Fibroblast of pulmonary artery (primary cell): Measurements from ENCODE around the gene PSMD8.
A peak's percentile ranks its signal among the peaks of the same experiment; 100 is the strongest.
"Not testable (repeated sequence)": the region's sequence is repeated elsewhere in the genome, so short reads cannot be mapped to it uniquely, and the experiment has no call there.

Experiments used
- DNase-seq: peaks from one replicate; pipeline ENCODE4 v3.0.0-alpha.2; 2010; ENCODE audit warnings: low read depth
- H3K4me3 ChIP-seq: replicated peaks from 2 replicates; pipeline ENCODE4 v1.5.1; 2011; ENCODE audit warnings: low read depth, mild to moderate bottlenecking, control low read depth, low read length, moderate library complexity
- TF ChIP-seq, protein P1 (sequence below): IDR thresholded peaks from 2 replicates; pipeline ENCODE4 v1.5.1; 2011; ENCODE audit warnings: mild to moderate bottlenecking, control low read depth, low read length, inconsistent platforms; ENCODE audit errors: missing control alignments

PSMD8 gene

GRCh38 chr19:38336638-38337359, 37.6 kb upstream of the PSMD8 start:
- TF ChIP-seq, protein P1, sequence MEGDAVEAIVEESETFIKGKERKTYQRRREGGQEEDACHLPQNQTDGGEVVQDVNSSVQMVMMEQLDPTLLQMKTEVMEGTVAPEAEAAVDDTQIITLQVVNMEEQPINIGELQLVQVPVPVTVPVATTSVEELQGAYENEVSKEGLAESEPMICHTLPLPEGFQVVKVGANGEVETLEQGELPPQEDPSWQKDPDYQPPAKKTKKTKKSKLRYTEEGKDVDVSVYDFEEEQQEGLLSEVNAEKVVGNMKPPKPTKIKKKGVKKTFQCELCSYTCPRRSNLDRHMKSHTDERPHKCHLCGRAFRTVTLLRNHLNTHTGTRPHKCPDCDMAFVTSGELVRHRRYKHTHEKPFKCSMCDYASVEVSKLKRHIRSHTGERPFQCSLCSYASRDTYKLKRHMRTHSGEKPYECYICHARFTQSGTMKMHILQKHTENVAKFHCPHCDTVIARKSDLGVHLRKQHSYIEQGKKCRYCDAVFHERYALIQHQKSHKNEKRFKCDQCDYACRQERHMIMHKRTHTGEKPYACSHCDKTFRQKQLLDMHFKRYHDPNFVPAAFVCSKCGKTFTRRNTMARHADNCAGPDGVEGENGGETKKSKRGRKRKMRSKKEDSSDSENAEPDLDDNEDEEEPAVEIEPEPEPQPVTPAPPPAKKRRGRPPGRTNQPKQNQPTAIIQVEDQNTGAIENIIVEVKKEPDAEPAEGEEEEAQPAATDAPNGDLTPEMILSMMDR: no peak
- peak; percentile 92 for DNase-seq
- H3K4me3 ChIP-seq: peak overlapping the region; percentile 72

DNA sequence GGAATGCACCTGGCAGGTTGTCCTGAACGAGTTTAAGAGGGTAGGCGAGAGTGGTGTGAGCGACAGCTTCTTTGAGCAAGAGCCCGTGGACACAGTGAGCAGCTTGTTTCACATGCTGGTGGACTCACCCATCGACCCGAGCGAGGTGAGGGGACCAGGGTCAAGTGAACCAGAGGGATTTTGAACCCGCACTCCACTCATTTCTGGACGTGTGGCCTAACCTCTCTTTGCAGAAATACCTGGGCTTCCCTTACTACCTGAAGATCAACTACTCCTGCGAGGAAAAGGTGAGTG, 37.1 kb upstream of the PSMD8 start:
- H3K4me3 ChIP-seq: no peak overlapping the region
- TF ChIP-seq, protein P1: no peak
- DNase-seq: no peak

DNA sequence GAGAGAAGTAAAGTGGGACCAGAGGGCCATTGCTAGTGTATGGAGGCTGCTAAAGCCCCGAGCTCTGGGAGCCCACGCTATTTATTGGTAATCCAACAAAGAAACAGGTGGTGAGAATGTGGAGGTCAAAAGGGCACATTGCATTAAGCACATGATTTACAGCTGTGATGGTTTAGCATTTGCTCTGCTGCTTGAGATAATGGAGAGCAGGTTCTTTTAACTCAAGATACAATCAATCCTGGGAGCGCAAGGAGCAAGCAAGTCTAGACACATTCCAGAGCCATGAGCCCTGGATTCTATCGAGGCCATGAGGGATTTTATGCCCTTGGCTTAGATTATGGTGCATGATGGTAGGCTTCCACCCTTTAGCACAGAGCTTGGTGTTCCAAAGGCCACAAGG, 35.4 kb upstream of the PSMD8 start:
- not testable (repeated sequence) for H3K4me3 ChIP-seq, DNase-seq

DNA sequence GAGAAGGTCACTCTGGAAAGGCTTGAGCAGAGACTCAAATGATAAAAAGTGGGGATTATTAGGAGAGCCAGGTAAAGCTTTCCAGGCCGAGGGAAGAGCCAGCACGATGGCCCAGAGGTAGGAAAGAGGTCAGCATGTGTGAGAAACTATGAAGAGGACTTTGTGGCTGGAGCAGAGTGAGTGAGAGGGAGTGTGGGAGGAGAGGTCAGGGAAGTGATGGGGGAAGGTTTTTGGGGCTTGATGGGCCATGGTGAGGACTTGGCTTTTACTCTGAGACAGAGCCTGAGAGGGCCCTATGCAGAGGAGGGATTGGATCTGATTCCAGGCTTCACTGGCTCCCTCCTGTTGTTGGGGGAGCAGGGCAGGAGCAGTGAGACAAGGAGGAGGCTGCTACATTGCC, 33.4 kb upstream of the PSMD8 start:
- DNase-seq: no peak
- TF ChIP-seq, protein P1: no peak
- H3K4me3 ChIP-seq: no peak overlapping the region

GRCh38 chr19:38346837-38347236, 27.5 kb upstream of the PSMD8 start:
- no peak overlapping the region for H3K4me3 ChIP-seq
- no peak for DNase-seq
- TF ChIP-seq, protein P1: no peak

GRCh38 chr19:38350883-38351282, 23.5 kb upstream of the PSMD8 start:
- TF ChIP-seq, protein P1: no peak
- no peak for DNase-seq
- H3K4me3 ChIP-seq: no peak overlapping the region

DNA sequence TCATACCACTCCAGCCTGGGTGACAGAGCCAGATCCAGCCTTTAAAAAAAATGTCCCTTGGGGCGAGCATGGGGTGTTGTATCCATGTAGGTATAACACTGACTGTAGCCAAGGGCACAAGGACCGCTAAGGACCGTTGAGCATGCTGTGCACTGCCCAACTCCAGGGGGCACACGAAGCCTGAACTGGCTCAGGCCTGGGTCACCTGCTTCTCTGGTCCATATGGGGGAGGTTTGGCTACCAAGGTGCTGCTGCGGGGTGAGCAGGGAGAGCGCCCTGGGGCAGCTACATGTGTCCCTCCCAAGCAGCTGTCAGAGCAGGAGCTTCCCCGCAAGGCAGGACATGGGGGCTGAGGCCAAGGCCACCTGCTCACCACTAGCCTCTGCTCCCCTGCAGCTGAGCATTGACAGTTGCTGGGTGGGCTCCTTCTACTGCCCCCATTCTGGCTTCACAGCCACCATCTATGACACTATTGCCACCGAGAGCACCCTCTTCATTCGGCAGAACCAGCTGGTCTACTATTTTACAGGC, 22.4 kb upstream of the PSMD8 start:
- H3K4me3 ChIP-seq: no peak overlapping the region
- DNase-seq: no peak
- TF ChIP-seq, protein P1: no peak
